ENCODE data around the gene NASP.

DNA sequence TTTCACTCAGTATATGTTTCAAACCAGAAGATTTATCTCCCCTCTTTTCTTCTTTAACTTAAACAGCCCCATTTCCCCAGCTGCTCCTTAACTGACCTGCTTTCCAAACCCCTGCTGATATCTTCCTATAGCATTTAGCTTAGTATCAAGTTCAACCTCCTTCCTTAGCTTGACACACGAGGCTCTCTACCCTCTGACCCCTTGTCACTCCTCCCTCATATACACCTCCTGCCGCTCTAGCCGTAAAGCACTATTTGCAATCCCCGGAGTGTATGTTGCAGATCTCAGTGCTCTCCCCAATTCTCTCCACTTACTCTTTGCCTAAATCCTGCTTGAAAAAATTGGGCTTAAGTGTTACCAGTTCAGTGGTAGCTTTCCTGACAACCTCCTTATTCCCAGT is 47.0 kb upstream of the NASP start:
- TF ChIP-seq ZNF644 (CRISPR knock-in tag; IDR thresholded peaks at IDR 0.05; ENCODE audit: low read depth) (no peak), MXD4 (CRISPR knock-in tag; IDR thresholded peaks at IDR 0.05) (no peak), KAT7 (CRISPR knock-in tag; IDR thresholded peaks at IDR 0.05; ENCODE audit: borderline replicate concordance) (no peak)
- TF ChIP-seq, protein P1, sequence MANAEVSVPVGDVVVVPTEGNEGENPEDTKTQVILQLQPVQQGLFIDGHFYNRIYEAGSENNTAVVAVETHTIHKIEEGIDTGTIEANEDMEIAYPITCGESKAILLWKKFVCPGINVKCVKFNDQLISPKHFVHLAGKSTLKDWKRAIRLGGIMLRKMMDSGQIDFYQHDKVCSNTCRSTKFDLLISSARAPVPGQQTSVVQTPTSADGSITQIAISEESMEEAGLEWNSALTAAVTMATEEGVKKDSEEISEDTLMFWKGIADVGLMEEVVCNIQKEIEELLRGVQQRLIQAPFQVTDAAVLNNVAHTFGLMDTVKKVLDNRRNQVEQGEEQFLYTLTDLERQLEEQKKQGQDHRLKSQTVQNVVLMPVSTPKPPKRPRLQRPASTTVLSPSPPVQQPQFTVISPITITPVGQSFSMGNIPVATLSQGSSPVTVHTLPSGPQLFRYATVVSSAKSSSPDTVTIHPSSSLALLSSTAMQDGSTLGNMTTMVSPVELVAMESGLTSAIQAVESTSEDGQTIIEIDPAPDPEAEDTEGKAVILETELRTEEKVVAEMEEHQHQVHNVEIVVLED (CRISPR knock-in tag; IDR thresholded peaks at IDR 0.05; ENCODE audit: borderline replicate concordance) = no peak
- TF ChIP-seq, protein P2, sequence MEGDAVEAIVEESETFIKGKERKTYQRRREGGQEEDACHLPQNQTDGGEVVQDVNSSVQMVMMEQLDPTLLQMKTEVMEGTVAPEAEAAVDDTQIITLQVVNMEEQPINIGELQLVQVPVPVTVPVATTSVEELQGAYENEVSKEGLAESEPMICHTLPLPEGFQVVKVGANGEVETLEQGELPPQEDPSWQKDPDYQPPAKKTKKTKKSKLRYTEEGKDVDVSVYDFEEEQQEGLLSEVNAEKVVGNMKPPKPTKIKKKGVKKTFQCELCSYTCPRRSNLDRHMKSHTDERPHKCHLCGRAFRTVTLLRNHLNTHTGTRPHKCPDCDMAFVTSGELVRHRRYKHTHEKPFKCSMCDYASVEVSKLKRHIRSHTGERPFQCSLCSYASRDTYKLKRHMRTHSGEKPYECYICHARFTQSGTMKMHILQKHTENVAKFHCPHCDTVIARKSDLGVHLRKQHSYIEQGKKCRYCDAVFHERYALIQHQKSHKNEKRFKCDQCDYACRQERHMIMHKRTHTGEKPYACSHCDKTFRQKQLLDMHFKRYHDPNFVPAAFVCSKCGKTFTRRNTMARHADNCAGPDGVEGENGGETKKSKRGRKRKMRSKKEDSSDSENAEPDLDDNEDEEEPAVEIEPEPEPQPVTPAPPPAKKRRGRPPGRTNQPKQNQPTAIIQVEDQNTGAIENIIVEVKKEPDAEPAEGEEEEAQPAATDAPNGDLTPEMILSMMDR (CRISPR knock-in tag; IDR thresholded peaks at IDR 0.05) = no peak
- TF ChIP-seq, protein P3, sequence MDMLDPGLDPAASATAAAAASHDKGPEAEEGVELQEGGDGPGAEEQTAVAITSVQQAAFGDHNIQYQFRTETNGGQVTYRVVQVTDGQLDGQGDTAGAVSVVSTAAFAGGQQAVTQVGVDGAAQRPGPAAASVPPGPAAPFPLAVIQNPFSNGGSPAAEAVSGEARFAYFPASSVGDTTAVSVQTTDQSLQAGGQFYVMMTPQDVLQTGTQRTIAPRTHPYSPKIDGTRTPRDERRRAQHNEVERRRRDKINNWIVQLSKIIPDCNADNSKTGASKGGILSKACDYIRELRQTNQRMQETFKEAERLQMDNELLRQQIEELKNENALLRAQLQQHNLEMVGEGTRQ (IDR thresholded peaks at IDR 0.05; ENCODE audit: low read depth, low read length) = no peak
- TF ChIP-seq, protein P3 (CRISPR knock-in tag; IDR thresholded peaks at IDR 0.05; ENCODE audit: borderline replicate concordance) = no peak

All from HepG2 (cell line).